ENCODE data around the gene ATP12A. TPM values are rescaled to one million over a fixed set of nuclear protein-coding genes. Genes with fewer than 3 reads are reported as not detected.

Gene ATP12A
- total RNA-seq, 1 donor, result not detected

DNA sequence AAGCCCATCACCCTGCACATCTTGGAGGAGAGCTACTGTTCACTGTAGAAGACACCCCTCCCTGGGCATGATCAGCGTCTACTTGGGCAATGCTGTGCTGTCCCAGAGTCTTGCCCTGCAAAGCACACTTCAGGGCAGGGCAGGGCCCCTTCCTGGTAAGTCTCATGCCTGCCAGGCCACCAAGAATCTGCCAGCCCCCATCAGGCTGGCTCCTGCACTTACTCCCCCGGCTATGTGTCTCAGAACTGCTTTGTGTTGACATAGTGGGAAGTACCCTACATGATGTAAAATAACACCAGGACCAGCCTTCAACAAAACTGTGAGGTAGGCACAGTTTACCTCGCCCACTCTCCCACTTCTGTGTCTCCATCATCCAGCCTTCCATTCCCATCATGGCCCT lies 27.8 kb upstream of the ATP12A start:
- Histone ChIP-seq H3K4me3 (ENCODE audit: low read length) (no peak overlapping the region), H3K27me3 (ENCODE audit: insufficient read depth, low read length) (no peaks in the 10 kb centered on the region), H3K9me3 (ENCODE audit: low read depth, low read length) (no peaks in the 10 kb centered on the region), H3K4me1 (ENCODE audit: insufficient read depth, low read length) (no peaks in the 10 kb centered on the region)

GRCh38 chr13:24654741-24655140 lies 25.5 kb upstream of the ATP12A start:
- H3K4me1 ChIP-seq (ENCODE audit: insufficient read depth, low read length), result no peaks in the 10 kb centered on the region
- H3K9me3 ChIP-seq (ENCODE audit: low read depth, low read length), result no peaks in the 10 kb centered on the region
- H3K27me3 ChIP-seq (ENCODE audit: insufficient read depth, low read length), result no peaks in the 10 kb centered on the region
- H3K4me3 ChIP-seq (ENCODE audit: low read length), result no peak overlapping the region

DNA sequence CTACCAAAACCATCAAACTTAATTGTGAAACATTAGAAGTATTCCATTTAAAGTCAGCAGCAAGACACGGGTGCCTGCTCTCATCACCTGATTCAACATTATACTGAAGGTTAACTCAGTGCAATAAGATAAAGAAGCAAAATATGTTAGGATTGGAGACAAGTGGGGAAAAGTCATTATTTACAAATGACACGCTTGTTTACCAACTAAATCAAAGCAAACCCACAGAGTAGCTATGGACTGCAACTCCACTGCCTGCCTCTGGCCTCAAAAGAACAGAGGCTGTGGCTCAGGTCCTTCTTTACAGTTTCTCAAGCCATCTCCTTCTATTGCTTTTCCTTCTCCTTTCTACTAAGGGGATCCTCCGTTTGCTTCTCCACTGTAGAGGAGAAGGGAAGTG lies 21.0 kb upstream of the ATP12A start:
- Histone ChIP-seq H3K4me1 (ENCODE audit: insufficient read depth, low read length) (no peaks in the 10 kb centered on the region), H3K27me3 (ENCODE audit: insufficient read depth, low read length) (no peaks in the 10 kb centered on the region), H3K4me3 (ENCODE audit: low read length) (no peak overlapping the region), H3K9me3 (ENCODE audit: low read depth, low read length) (no peaks in the 10 kb centered on the region)

DNA sequence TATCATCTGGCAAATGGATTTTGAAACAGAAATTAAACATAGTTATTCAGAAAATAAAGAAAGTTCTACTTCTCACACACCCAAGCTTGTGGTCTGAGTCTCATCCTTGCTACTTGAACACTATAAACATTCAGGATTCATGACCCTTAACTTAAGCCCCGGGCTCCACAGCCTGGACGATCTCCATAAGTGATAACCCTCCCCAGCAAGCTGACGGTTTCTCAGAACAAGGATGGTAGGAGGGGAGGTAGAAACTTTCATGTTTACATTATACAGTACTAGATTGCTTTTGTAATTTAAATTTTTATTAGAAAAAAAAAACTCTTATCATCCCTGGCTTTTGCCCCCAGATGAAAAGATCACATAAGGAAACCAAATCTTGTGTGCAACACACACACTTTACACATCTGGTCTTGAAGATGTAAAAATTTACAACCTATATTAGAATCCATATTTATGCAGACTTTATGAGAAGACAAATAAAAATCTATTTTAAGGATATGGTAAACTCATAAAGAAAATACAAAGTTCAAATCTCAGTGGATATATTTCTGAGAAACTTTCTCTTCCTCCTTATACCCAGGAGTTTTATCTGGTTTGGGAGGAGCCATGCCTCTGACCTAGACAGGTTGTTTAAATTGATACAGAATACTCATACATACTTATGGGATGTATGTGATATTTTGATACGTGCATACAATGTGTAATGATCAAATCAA lies 20.0 kb upstream of the ATP12A start:
- no peaks in the 10 kb centered on the region for H3K27me3 ChIP-seq (ENCODE audit: insufficient read depth, low read length)
- no peaks in the 10 kb centered on the region for H3K9me3 ChIP-seq (ENCODE audit: low read depth, low read length)
- no peak overlapping the region for H3K4me3 ChIP-seq (ENCODE audit: low read length)
- H3K4me1 ChIP-seq (ENCODE audit: insufficient read depth, low read length), result no peaks in the 10 kb centered on the region

GRCh38 chr13:24661713-24662112 lies 18.5 kb upstream of the ATP12A start:
- no peaks in the 10 kb centered on the region for H3K9me3 ChIP-seq (ENCODE audit: low read depth, low read length)
- H3K4me1 ChIP-seq (ENCODE audit: insufficient read depth, low read length), result no peaks in the 10 kb centered on the region
- H3K4me3 ChIP-seq (ENCODE audit: low read length), result no peak overlapping the region
- H3K27me3 ChIP-seq (ENCODE audit: insufficient read depth, low read length), result no peaks in the 10 kb centered on the region

- no peak overlapping the region for H3K4me3 ChIP-seq (ENCODE audit: low read length)
- no peaks in the 10 kb centered on the region for H3K27me3 ChIP-seq (ENCODE audit: insufficient read depth, low read length)
These were observed 17.8 kb upstream of the ATP12A start for GRCh38 chr13:24662195-24663088.

GRCh38 chr13:24663089-24663395 lies 17.2 kb upstream of the ATP12A start:
- Histone ChIP-seq H3K4me1 (ENCODE audit: insufficient read depth, low read length) (no peaks in the 10 kb centered on the region), H3K9me3 (ENCODE audit: low read depth, low read length) (no peaks in the 10 kb centered on the region), H3K27me3 (ENCODE audit: insufficient read depth, low read length) (no peaks in the 10 kb centered on the region), H3K4me3 (ENCODE audit: low read length) (no peak overlapping the region)

More at GRCh38 chr13:24662195-24663088, 17.8 kb upstream of the ATP12A start:
- Histone ChIP-seq H3K4me1 (ENCODE audit: insufficient read depth, low read length) (no peaks in the 10 kb centered on the region), H3K9me3 (ENCODE audit: low read depth, low read length) (no peaks in the 10 kb centered on the region)

DNA sequence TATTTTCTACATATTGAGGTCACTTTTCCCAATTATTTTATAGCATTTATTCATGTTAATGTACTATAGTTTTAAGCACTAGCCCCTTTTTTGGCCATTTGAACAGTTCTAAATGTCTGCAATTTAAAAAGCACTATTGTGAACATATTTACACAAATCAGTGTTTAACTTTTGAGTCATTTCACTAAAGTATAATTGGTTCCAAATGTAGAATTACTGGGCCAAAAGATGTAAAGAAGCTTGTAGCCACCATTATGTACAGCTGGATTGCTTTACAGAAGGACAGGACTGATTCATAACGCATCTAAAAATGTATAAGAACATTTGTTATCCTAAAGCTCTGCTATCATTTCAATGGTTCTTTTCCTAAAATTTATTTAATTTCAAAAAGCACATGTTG lies 16.6 kb upstream of the ATP12A start:
- Histone ChIP-seq H3K4me3 (ENCODE audit: low read length) (no peak overlapping the region), H3K9me3 (ENCODE audit: low read depth, low read length) (no peaks in the 10 kb centered on the region), H3K4me1 (ENCODE audit: insufficient read depth, low read length) (no peaks in the 10 kb centered on the region), H3K27me3 (ENCODE audit: insufficient read depth, low read length) (no peaks in the 10 kb centered on the region)

GRCh38 chr13:24664726-24665409 lies 15.3 kb upstream of the ATP12A start:
- no peaks in the 10 kb centered on the region for H3K4me1 ChIP-seq (ENCODE audit: insufficient read depth, low read length)
- H3K9me3 ChIP-seq (ENCODE audit: low read depth, low read length), result no peaks in the 10 kb centered on the region
- no peak overlapping the region for H3K4me3 ChIP-seq (ENCODE audit: low read length)

DNA sequence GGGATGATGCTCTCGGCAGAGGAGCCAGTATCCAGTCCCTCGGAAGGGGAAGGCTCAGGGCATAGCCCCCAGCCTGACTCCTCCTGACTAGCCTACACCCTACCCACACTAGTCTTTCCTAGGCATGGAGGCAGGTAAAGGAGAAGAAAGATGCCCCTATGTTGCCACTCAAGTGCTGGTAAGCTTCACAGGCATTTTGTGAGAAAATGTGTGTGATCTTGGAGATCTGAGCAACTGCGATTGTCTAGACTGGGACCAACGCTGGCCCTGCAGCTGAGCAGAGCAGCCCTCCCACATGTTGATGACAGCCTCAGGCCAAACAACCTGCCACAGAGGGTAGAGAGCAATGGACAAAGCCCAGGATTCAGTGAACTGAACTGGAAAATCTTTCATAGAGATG lies 11.7 kb upstream of the ATP12A start:
- H3K9me3 ChIP-seq (ENCODE audit: low read depth, low read length), result no peaks in the 10 kb centered on the region
- no peaks in the 10 kb centered on the region for H3K27me3 ChIP-seq (ENCODE audit: insufficient read depth, low read length)
- no peak overlapping the region for H3K4me3 ChIP-seq (ENCODE audit: low read length)
- peaks cover 4% of the 10 kb centered on the region for H3K4me1 ChIP-seq (ENCODE audit: insufficient read depth, low read length)

More at GRCh38 chr13:24664726-24665409, 15.3 kb upstream of the ATP12A start:
- no peaks in the 10 kb centered on the region for H3K27me3 ChIP-seq (ENCODE audit: insufficient read depth, low read length)

DNA sequence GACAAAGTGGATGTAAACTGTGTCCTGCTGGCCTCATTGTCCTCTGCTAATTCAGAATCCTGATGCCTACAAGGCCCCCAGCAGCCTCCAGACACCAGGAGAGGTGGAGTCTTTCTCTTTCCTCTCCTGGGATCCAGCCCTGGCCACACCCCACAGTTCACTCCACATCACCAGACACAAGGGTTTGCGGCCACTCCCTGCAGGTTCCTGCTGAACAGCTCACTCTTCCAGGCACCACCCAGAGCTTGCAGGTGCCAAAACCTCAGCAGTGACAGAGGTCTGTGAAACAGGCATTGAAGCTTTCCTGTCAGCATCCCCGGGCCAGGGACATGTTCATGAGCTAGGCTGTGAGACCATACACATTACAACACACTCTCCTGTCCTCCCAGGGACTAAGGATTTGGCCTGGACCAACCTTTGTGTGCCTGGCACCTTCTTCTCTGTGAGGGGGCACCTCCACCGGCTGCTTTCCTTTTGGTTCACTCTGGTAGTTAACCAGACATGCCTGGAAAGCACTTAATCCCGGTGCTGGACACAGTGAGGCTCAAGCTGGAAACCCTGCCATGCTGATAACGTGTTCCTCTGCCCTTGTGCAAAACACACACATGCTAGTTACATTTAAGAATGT lies 11.1 kb upstream of the ATP12A start:
- H3K4me3 ChIP-seq (ENCODE audit: low read length), result no peak overlapping the region
- H3K27me3 ChIP-seq (ENCODE audit: insufficient read depth, low read length), result no peaks in the 10 kb centered on the region
- H3K4me1 ChIP-seq (ENCODE audit: insufficient read depth, low read length), result peaks cover 4% of the 10 kb centered on the region
- H3K9me3 ChIP-seq (ENCODE audit: low read depth, low read length), result no peaks in the 10 kb centered on the region

DNA sequence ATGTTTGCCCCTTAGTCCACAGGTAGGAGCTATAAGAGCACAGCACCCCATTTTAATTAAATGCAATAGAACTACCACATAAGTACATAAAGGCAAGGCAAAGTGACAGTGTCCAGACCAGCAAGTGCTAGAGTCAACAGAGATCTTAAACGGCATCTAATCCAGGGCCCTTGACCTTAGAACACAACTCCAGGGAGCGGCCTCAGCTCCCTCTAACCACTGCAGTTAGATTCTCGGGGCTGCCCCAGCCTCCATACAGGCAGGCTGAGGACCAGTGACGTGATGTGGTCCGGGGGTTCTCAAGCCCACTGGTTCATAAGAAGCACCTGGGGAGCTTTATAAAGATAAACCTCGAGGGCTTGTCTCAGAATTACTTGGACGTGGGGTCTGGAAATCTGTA lies 10.0 kb upstream of the ATP12A start:
- no peaks in the 10 kb centered on the region for H3K27me3 ChIP-seq (ENCODE audit: insufficient read depth, low read length)
- H3K9me3 ChIP-seq (ENCODE audit: low read depth, low read length), result no peaks in the 10 kb centered on the region

DNA sequence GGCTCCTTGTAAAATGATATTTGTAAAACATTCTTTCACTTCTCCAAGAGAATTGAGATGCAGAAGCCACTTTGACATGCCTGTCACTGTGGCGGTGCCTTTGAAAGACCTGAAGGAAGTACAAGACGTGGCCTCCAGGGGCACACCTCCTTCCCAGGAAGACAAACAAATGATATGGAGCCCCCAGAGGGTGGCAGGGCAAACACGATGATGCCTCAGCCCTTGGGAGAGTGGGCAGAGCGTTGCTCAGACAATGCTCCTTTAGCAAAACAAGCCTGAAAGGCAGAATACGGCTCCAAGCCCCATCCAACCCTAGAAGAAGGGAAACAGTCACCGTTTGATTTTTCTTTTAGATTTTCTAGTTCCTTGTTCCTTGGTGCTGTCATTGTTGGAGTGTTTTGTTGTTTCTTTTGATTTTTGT lies 9.2 kb upstream of the ATP12A start:
- H3K4me1 ChIP-seq (ENCODE audit: insufficient read depth, low read length), result peaks cover 4% of the 10 kb centered on the region
- H3K4me3 ChIP-seq (ENCODE audit: low read length), result no peak overlapping the region
- no peaks in the 10 kb centered on the region for H3K27me3 ChIP-seq (ENCODE audit: insufficient read depth, low read length)
- no peaks in the 10 kb centered on the region for H3K9me3 ChIP-seq (ENCODE audit: low read depth, low read length)

More for the DNA sequence above, 10.0 kb upstream of the ATP12A start:
- H3K4me1 ChIP-seq (ENCODE audit: insufficient read depth, low read length), result peaks cover 4% of the 10 kb centered on the region
- H3K4me3 ChIP-seq (ENCODE audit: low read length), result no peak overlapping the region

- Histone ChIP-seq H3K4me1 (ENCODE audit: insufficient read depth, low read length) (peaks cover 4% of the 10 kb centered on the region), H3K4me3 (ENCODE audit: low read length) (no peak overlapping the region)
These were observed 8.7 kb upstream of the ATP12A start for GRCh38 chr13:24671386-24672113.

More at GRCh38 chr13:24671386-24672113, 8.7 kb upstream of the ATP12A start:
- Histone ChIP-seq H3K27me3 (ENCODE audit: insufficient read depth, low read length) (no peaks in the 10 kb centered on the region), H3K9me3 (ENCODE audit: low read depth, low read length) (no peaks in the 10 kb centered on the region)
